ENCODE measurements around the gene FAM149B1.

FAM149B1 gene

GRCh38 chr10:73293461-73293860 is 125.5 kb downstream of the FAM149B1 start:
- DNase-seq (ENCODE audit: low read depth): no peak
- H3K4me3 ChIP-seq (ENCODE audit: low read length): no peak overlapping the region
- TF ChIP-seq CTCF (IDR thresholded peaks at IDR 0.05; ENCODE audit: insufficient read depth, low read depth, low read length, missing control alignments): no peak
